ENCODE measurements around the gene MAP2.
"Not testable (repeated sequence)": the region's sequence is repeated elsewhere in the genome, so short reads cannot be mapped to it uniquely, and the experiment has no call there.

The MAP2 gene

GRCh38 chr2:209473930-209474419 is 50.1 kb downstream of the MAP2 start:
- H3K36me3 Mint-ChIP-seq = no peaks in the 10 kb centered on the region
- H3K27me3 Mint-ChIP-seq = no peaks in the 10 kb centered on the region
- ATAC-seq (replicated peaks) (no peak), DNase-seq (no peak)
- H3K27ac Mint-ChIP-seq = no peak overlapping the region
- peaks cover 0 to 1% of the 10 kb centered on the region in 2 donors for H3K9me3 Mint-ChIP-seq
- H3K4me3 Mint-ChIP-seq = no peak overlapping the region
- H3K4me1 Mint-ChIP-seq = peaks cover 1 to 7% of the 10 kb centered on the region in 2 donors

GRCh38 chr2:209474960-209475359 is 51.1 kb downstream of the MAP2 start:
- Mint-ChIP-seq H3K27me3 (no peaks in the 10 kb centered on the region), H3K27ac (no peak overlapping the region), H3K4me1 (peaks cover 1 to 7% of the 10 kb centered on the region in 2 donors), H3K36me3 (no peaks in the 10 kb centered on the region), H3K4me3 (no peak overlapping the region), H3K9me3 (peaks cover 0 to 1% of the 10 kb centered on the region in 2 donors)
- DNase-seq (no peak), ATAC-seq (replicated peaks) (no peak)

GRCh38 chr2:209476367-209477208 is 52.7 kb downstream of the MAP2 start:
- no peak for ATAC-seq (replicated peaks)
- Mint-ChIP-seq H3K9me3 (no peaks in the 10 kb centered on the region), H3K36me3 (no peaks in the 10 kb centered on the region), H3K4me1 (no peaks in the 10 kb centered on the region), H3K27ac (no peak overlapping the region), H3K4me3 (no peak overlapping the region), H3K27me3 (no peaks in the 10 kb centered on the region)
- DNase-seq = no peak

GRCh38 chr2:209492296-209492695 is 68.4 kb downstream of the MAP2 start:
- H3K27ac Mint-ChIP-seq; H3K4me1 Mint-ChIP-seq; H3K27me3 Mint-ChIP-seq; DNase-seq; ATAC-seq (replicated peaks); H3K4me3 Mint-ChIP-seq: not testable (repeated sequence)
- Mint-ChIP-seq H3K9me3 (peaks cover 13 to 26% of the 10 kb centered on the region in 2 donors), H3K36me3 (peaks cover 9 to 15% of the 10 kb centered on the region in 2 donors)

- ATAC-seq (replicated peaks); DNase-seq; H3K4me1 Mint-ChIP-seq; H3K27ac Mint-ChIP-seq; H3K27me3 Mint-ChIP-seq; H3K4me3 Mint-ChIP-seq: not testable (repeated sequence)
- peaks cover 22% of the 10 kb centered on the region in 2 donors for H3K9me3 Mint-ChIP-seq
- H3K36me3 Mint-ChIP-seq = peaks cover 3 to 11% of the 10 kb centered on the region in 2 donors
These were observed 71.3 kb downstream of the MAP2 start for GRCh38 chr2:209495068-209495620.

GRCh38 chr2:209495855-209496585 is 72.2 kb downstream of the MAP2 start:
- peaks cover 16 to 19% of the 10 kb centered on the region in 2 donors for H3K9me3 Mint-ChIP-seq
- H3K4me1 Mint-ChIP-seq = peaks cover 0 to 6% of the 10 kb centered on the region in 2 donors
- no peak for ATAC-seq (replicated peaks)
- peaks cover 0 to 5% of the 10 kb centered on the region in 2 donors for H3K36me3 Mint-ChIP-seq
- H3K27ac Mint-ChIP-seq = no peak overlapping the region
- no peaks in the 10 kb centered on the region for H3K27me3 Mint-ChIP-seq
- H3K4me3 Mint-ChIP-seq = no peak overlapping the region
- DNase-seq = no peak

GRCh38 chr2:209496586-209496982 is 72.7 kb downstream of the MAP2 start:
- DNase-seq (no peak), ATAC-seq (replicated peaks) (no peak)
- peaks cover 11 to 13% of the 10 kb centered on the region in 2 donors for H3K9me3 Mint-ChIP-seq
- peaks cover 0 to 3% of the 10 kb centered on the region in 2 donors for H3K36me3 Mint-ChIP-seq
- H3K4me1 Mint-ChIP-seq = peaks cover 0 to 6% of the 10 kb centered on the region in 2 donors
- no peaks in the 10 kb centered on the region for H3K27me3 Mint-ChIP-seq
- no peak overlapping the region for H3K4me3 Mint-ChIP-seq
- H3K27ac Mint-ChIP-seq = no peak overlapping the region

GRCh38 chr2:209498614-209499013 is 74.8 kb downstream of the MAP2 start:
- peaks cover 0 to 6% of the 10 kb centered on the region in 2 donors for H3K4me1 Mint-ChIP-seq
- no peak overlapping the region for H3K4me3 Mint-ChIP-seq
- H3K27ac Mint-ChIP-seq = no peak overlapping the region
- ATAC-seq (replicated peaks) (no peak), DNase-seq (no peak)
- H3K36me3 Mint-ChIP-seq = peaks cover 0 to 3% of the 10 kb centered on the region in 2 donors
- H3K27me3 Mint-ChIP-seq = no peaks in the 10 kb centered on the region
- peaks cover 9 to 13% of the 10 kb centered on the region in 2 donors for H3K9me3 Mint-ChIP-seq

GRCh38 chr2:209499069-209499468 is 75.2 kb downstream of the MAP2 start:
- ATAC-seq (replicated peaks) = no peak
- Mint-ChIP-seq H3K4me3 (no peak overlapping the region), H3K4me1 (peaks cover 0 to 6% of the 10 kb centered on the region in 2 donors), H3K27me3 (no peaks in the 10 kb centered on the region), H3K27ac (no peak overlapping the region), H3K36me3 (peaks cover 0 to 3% of the 10 kb centered on the region in 2 donors), H3K9me3 (peaks cover 7 to 10% of the 10 kb centered on the region in 2 donors)
- no peak for DNase-seq

- H3K9me3 Mint-ChIP-seq = peaks cover 3 to 10% of the 10 kb centered on the region in 2 donors
- H3K36me3 Mint-ChIP-seq = peaks cover 0 to 3% of the 10 kb centered on the region in 2 donors
- H3K27me3 Mint-ChIP-seq = no peaks in the 10 kb centered on the region
- ATAC-seq (replicated peaks) (no peak), DNase-seq (no peak)
- H3K27ac Mint-ChIP-seq = no peak overlapping the region
- no peak overlapping the region for H3K4me3 Mint-ChIP-seq
- H3K4me1 Mint-ChIP-seq = peaks cover 0 to 6% of the 10 kb centered on the region in 2 donors
These were observed 77.7 kb downstream of the MAP2 start for GRCh38 chr2:209501579-209501978.

GRCh38 chr2:209505410-209505809 is 81.6 kb downstream of the MAP2 start:
- ATAC-seq (replicated peaks) (no peak), DNase-seq (no peak)
- H3K4me1 Mint-ChIP-seq = no peaks in the 10 kb centered on the region
- no peaks in the 10 kb centered on the region for H3K9me3 Mint-ChIP-seq
- H3K27ac Mint-ChIP-seq = no peak overlapping the region
- no peak overlapping the region for H3K4me3 Mint-ChIP-seq
- H3K27me3 Mint-ChIP-seq = no peaks in the 10 kb centered on the region
- no peaks in the 10 kb centered on the region for H3K36me3 Mint-ChIP-seq

GRCh38 chr2:209508255-209508654 is 84.4 kb downstream of the MAP2 start:
- Mint-ChIP-seq H3K4me1 (peaks cover 0 to 7% of the 10 kb centered on the region in 2 donors), H3K27me3 (no peaks in the 10 kb centered on the region), H3K27ac (no peak overlapping the region), H3K9me3 (no peaks in the 10 kb centered on the region), H3K36me3 (no peaks in the 10 kb centered on the region), H3K4me3 (no peak overlapping the region)
- ATAC-seq (replicated peaks) (no peak), DNase-seq (no peak)

- peaks cover 0 to 3% of the 10 kb centered on the region in 2 donors for H3K36me3 Mint-ChIP-seq
- peaks cover 0 to 11% of the 10 kb centered on the region in 2 donors for H3K4me1 Mint-ChIP-seq
- DNase-seq (no peak), ATAC-seq (replicated peaks) (no peak)
- peaks cover 0 to 3% of the 10 kb centered on the region in 2 donors for H3K9me3 Mint-ChIP-seq
- H3K27ac Mint-ChIP-seq = no peak overlapping the region
- H3K27me3 Mint-ChIP-seq = no peaks in the 10 kb centered on the region
- no peak overlapping the region for H3K4me3 Mint-ChIP-seq
These were observed 87.8 kb downstream of the MAP2 start for GRCh38 chr2:209511637-209512036.

- DNase-seq (no peak), ATAC-seq (replicated peaks) (no peak)
- H3K4me1 Mint-ChIP-seq = peaks cover 2 to 11% of the 10 kb centered on the region in 2 donors
- H3K27me3 Mint-ChIP-seq = no peaks in the 10 kb centered on the region
- H3K36me3 Mint-ChIP-seq = peaks cover 0 to 3% of the 10 kb centered on the region in 2 donors
- no peak overlapping the region for H3K4me3 Mint-ChIP-seq
- H3K9me3 Mint-ChIP-seq = peaks cover 0 to 3% of the 10 kb centered on the region in 2 donors
- H3K27ac Mint-ChIP-seq = no peak overlapping the region
These were observed 89.1 kb downstream of the MAP2 start for GRCh38 chr2:209512971-209513370.
